Measurements from ENCODE around the gene FAM118A.

DNA sequence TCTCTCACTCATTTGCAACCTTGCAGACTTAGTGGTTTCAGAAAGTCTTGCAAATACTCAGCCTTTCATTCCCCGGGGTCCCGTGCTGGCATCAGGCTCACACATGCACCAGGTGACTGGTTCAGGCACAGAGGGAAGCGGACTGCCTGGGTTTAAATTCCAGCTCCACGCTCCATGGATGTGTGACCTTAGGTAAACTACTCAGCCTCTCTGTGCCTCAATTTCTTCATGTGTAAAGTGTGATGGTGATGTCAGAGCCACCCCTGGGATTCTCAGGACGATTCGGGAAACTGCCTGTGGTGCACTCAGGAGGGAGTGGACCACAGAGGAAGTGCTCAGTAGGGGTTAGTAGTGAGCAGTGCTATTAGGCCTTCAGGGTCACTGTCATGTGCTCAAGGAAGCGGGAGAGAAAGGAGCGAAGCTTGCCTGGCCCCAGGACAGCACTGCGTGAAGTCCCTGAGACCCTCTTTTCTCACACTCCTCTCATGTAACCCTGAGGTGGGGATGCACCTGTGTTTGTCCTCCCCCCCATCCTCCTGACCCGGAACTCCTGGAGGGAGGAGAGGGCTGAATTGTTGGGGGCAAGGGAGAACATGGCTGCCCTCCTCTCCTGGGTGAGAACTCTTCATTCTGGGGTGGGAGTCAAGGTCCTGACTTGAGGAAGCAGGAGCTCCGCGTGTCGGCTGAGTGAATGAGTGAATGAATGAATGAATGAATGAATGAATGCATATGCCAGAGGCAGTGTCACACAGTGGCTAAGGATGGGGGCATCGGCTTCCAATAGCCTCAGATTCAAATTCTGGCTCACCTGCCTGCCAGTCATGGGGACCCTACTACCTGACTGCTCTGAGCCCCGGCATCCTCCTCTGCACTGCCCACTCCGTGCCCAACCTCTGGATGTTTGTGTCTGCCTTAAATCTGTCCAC is 39.4 kb upstream of the FAM118A start:
- TF ChIP-seq, protein P1, sequence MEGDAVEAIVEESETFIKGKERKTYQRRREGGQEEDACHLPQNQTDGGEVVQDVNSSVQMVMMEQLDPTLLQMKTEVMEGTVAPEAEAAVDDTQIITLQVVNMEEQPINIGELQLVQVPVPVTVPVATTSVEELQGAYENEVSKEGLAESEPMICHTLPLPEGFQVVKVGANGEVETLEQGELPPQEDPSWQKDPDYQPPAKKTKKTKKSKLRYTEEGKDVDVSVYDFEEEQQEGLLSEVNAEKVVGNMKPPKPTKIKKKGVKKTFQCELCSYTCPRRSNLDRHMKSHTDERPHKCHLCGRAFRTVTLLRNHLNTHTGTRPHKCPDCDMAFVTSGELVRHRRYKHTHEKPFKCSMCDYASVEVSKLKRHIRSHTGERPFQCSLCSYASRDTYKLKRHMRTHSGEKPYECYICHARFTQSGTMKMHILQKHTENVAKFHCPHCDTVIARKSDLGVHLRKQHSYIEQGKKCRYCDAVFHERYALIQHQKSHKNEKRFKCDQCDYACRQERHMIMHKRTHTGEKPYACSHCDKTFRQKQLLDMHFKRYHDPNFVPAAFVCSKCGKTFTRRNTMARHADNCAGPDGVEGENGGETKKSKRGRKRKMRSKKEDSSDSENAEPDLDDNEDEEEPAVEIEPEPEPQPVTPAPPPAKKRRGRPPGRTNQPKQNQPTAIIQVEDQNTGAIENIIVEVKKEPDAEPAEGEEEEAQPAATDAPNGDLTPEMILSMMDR (IDR thresholded peaks at IDR 0.05 in 8 of 11, conservative IDR thresholded peaks at IDR 0.05 in 3 of 11): no peak
- no peak for TF ChIP-seq POLR2A (IDR thresholded peaks at IDR 0.05)
